ENCODE results near the gene MEAK7. TPM values are rescaled to one million over a fixed set of nuclear protein-coding genes. Genes with fewer than 3 reads are reported as not detected.

Gene MEAK7
- total RNA-seq, 2 donors from 2014 or later: 13.8 to 23.2 TPM

DNA sequence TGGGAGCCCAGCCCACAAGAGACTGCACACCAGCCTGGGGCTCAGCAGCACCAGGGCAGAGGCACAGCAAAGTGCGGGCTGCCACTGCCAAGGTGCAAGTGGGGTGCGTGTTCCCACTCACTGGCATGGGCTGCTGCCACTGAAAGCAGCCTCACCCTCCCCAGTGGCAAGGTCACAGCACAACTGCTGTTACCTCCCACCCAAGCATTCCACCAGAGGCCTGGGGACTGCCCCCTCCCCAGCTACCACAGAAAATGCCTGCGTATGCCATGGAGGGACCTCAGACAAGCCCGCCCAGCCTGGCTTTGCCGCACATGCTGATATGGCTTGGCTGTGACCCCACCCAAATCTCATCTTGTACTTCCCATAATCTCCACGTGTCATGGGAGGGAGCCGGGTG is 33.1 kb downstream of the MEAK7 start:
- ATAC-seq (ENCODE audit: insufficient number of reproducible peaks, low FRiP score, low read depth) (no peak), DNase-seq (ENCODE audit: low spot score) (no peak)
- TF ChIP-seq CTCF (IDR thresholded peaks at IDR 0.05): no peak
- Histone ChIP-seq H3K27ac (no peak overlapping the region), H3K4me3 (no peak overlapping the region), H3K4me1 (ENCODE audit: control insufficient read depth in 1 of 2, low read depth in 2 of 2) (no peaks in the 10 kb centered on the region), H3K36me3 (peaks cover 17% of the 10 kb centered on the region), H3K9me3 (peaks cover 10% of the 10 kb centered on the region), H3K27me3 (replicated peaks; ENCODE audit: insufficient read depth) (no peaks in the 10 kb centered on the region)

- Histone ChIP-seq H3K4me1 (ENCODE audit: control insufficient read depth in 1 of 2, low read depth in 2 of 2) (no peaks in the 10 kb centered on the region), H3K4me3 (no peak overlapping the region), H3K27me3 (replicated peaks; ENCODE audit: insufficient read depth) (no peaks in the 10 kb centered on the region), H3K36me3 (peaks cover 21% of the 10 kb centered on the region), H3K9me3 (peaks cover 10% of the 10 kb centered on the region), H3K27ac (no peak overlapping the region)
- no peak for TF ChIP-seq CTCF (IDR thresholded peaks at IDR 0.05)
- ATAC-seq (ENCODE audit: insufficient number of reproducible peaks, low FRiP score, low read depth) (no peak), DNase-seq (ENCODE audit: low spot score) (no peak)
These were observed 36.8 kb downstream of the MEAK7 start for GRCh38 chr16:84467709-84468108.

DNA sequence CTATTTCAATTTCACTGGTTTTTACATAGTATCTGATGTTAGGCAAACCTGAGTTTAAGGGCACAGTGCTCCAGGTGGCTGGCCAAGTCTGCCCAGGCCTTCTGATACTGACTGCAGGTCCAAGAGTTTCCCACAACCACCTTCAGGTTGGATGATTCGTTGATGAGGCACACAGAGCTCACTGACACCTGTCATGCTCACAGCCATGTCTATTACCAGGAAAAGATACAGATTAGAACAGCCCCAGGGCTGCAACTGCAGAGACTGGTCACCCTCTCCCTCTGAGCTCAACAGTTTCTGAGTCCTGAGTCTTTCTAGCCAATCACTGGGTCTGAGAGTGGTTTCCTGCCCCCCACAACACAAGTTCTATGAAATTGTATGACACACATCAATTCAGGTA is 37.2 kb downstream of the MEAK7 start:
- peaks cover 21% of the 10 kb centered on the region for H3K36me3 ChIP-seq
- H3K27me3 ChIP-seq (replicated peaks; ENCODE audit: insufficient read depth): no peaks in the 10 kb centered on the region
- TF ChIP-seq CTCF (IDR thresholded peaks at IDR 0.05): no peak
- H3K27ac ChIP-seq: no peak overlapping the region
- H3K4me1 ChIP-seq (ENCODE audit: control insufficient read depth in 1 of 2, low read depth in 2 of 2): no peaks in the 10 kb centered on the region
- ATAC-seq (ENCODE audit: insufficient number of reproducible peaks, low FRiP score, low read depth) (no peak), DNase-seq (ENCODE audit: low spot score) (no peak)
- H3K9me3 ChIP-seq: peaks cover 10% of the 10 kb centered on the region
- H3K4me3 ChIP-seq: no peak overlapping the region

DNA sequence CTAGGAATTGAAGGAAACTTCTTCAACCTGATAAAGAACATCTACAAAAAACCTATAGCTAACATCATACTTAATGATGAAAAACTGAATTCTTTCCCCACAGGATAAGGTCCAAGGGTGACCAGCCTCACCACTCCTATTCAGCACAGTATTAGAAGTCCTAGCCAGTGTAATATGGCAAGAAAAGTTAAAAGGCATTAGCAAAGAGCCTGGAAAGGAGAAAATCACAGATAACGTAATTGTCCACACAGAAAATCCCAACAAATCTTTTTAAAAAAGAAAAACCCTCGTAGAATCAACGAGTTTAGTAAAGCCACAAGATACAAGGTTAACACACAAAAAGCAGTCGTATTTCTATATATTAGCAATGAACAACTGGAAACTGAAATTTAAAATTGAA is 37.8 kb downstream of the MEAK7 start:
- H3K9me3 ChIP-seq: peaks cover 10% of the 10 kb centered on the region
- ATAC-seq (ENCODE audit: insufficient number of reproducible peaks, low FRiP score, low read depth): no peak
- peaks cover 21% of the 10 kb centered on the region for H3K36me3 ChIP-seq
- no peak for TF ChIP-seq CTCF (IDR thresholded peaks at IDR 0.05)
- no peaks in the 10 kb centered on the region for H3K4me1 ChIP-seq (ENCODE audit: control insufficient read depth in 1 of 2, low read depth in 2 of 2)
- H3K4me3 ChIP-seq: no peak overlapping the region
- H3K27ac ChIP-seq: no peak overlapping the region
- H3K27me3 ChIP-seq (replicated peaks; ENCODE audit: insufficient read depth): no peaks in the 10 kb centered on the region
- DNase-seq (ENCODE audit: low spot score): no peak

DNA sequence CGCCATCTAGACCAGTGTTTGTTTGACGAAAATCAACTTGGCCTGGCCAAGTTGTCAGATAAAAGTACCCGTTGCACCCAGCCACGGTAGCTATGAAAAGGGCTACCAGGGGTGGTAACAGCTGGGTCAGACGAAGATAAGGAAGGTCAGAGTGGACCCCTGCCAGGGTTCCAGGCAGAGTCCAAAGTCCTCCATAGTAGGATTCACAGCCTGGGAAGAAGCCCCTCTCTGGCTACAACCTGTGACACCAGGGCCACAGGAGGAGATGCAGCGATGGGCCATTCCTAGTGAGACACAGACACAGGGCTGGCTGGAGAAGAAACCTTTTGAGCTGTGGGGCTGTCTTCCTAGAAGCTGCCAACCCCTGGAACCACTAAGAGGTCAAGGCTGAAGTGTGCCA is 39.3 kb downstream of the MEAK7 start:
- DNase-seq (ENCODE audit: low spot score) (no peak), ATAC-seq (ENCODE audit: insufficient number of reproducible peaks, low FRiP score, low read depth) (no peak)
- H3K36me3 ChIP-seq: peaks cover 21% of the 10 kb centered on the region
- H3K9me3 ChIP-seq: peaks cover 10% of the 10 kb centered on the region
- H3K27ac ChIP-seq: no peak overlapping the region
- no peak overlapping the region for H3K4me3 ChIP-seq
- no peaks in the 10 kb centered on the region for H3K27me3 ChIP-seq (replicated peaks; ENCODE audit: insufficient read depth)
- no peaks in the 10 kb centered on the region for H3K4me1 ChIP-seq (ENCODE audit: control insufficient read depth in 1 of 2, low read depth in 2 of 2)
- TF ChIP-seq CTCF (IDR thresholded peaks at IDR 0.05): no peak
